Measurements from ENCODE around the gene FBN1.
A peak's percentile ranks its signal among the peaks of the same experiment; 100 is the strongest.

The FBN1 gene

DNA sequence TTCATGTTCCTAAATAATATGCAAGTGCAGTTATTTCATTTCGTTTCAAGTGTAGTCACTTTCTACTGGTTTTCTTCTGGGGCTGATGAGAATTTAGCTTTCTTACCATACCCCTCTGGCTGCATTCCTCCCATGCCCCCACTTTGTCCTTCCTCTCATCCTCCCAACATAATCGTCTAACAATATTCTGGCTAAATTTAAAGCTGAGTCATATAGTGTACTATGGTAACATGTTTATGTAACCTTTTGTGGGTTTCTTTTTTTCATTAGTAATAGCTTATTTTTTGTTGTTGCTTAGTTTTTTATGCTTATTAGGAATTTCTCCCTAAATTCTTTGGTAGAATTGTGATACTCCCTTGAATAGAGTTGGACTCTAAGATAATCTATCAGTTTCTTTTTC is 283.8 kb downstream of the FBN1 start:
- TF ChIP-seq CTCF (IDR thresholded peaks at IDR 0.05; ENCODE audit: poor library complexity, severe bottlenecking), result no peak
- no peak overlapping the region for H3K4me3 ChIP-seq (ENCODE audit: severe bottlenecking)
- peak overlapping the region; percentile 2 for H3K27ac ChIP-seq (ENCODE audit: poor library complexity, severe bottlenecking)
- DNase-seq (ENCODE audit: low spot score) (no peak), ATAC-seq (ENCODE audit: low read depth) (no peak)
- no peaks in the 10 kb centered on the region for H3K36me3 ChIP-seq (ENCODE audit: low read depth)
- H3K9me3 ChIP-seq (ENCODE audit: severe bottlenecking), result no peaks in the 10 kb centered on the region
- peaks cover 12% of the 10 kb centered on the region for H3K4me1 ChIP-seq (ENCODE audit: insufficient read depth, poor library complexity, severe bottlenecking)
- no peaks in the 10 kb centered on the region for H3K27me3 ChIP-seq (ENCODE audit: insufficient read depth, poor library complexity, severe bottlenecking)

DNA sequence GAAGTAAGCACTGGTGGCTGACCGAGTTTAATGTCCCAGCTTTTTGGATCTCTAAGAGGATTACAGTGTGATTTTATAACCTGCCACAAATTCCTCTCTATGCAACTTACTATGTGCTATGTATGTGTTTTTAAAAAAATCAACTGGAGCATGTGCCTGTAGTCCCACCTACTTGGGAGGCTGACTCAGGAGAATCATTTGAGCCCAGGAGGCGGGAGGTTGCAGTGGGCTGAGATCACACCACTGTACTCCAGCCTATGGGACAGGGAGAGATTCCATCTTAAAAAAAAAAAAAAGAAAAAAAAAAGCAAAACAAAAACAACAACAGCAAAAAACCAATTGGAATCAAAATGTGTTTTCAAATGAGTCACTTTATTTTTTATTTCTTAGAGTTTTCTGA is 284.7 kb downstream of the FBN1 start:
- no peaks in the 10 kb centered on the region for H3K9me3 ChIP-seq (ENCODE audit: severe bottlenecking)
- TF ChIP-seq CTCF (IDR thresholded peaks at IDR 0.05; ENCODE audit: poor library complexity, severe bottlenecking), result no peak
- peaks cover 12% of the 10 kb centered on the region for H3K4me1 ChIP-seq (ENCODE audit: insufficient read depth, poor library complexity, severe bottlenecking)
- H3K4me3 ChIP-seq (ENCODE audit: severe bottlenecking), result no peak overlapping the region
- H3K27ac ChIP-seq (ENCODE audit: poor library complexity, severe bottlenecking), result peak overlapping the region; percentile 2
- no peak for DNase-seq (ENCODE audit: low spot score)
- no peaks in the 10 kb centered on the region for H3K27me3 ChIP-seq (ENCODE audit: insufficient read depth, poor library complexity, severe bottlenecking)
- peak; percentile 61; the same call in 2 of the 3 replicates for ATAC-seq (ENCODE audit: low read depth)
- no peaks in the 10 kb centered on the region for H3K36me3 ChIP-seq (ENCODE audit: low read depth)
